ENCODE data around the gene FBN3. TPM values are rescaled to one million over a fixed set of nuclear protein-coding genes. Genes with fewer than 3 reads are reported as not detected.

The FBN3 gene
- total and polyA plus RNA-seq, 2 experiments from 2014 or later: 5.6 to 15.1 TPM

DNA sequence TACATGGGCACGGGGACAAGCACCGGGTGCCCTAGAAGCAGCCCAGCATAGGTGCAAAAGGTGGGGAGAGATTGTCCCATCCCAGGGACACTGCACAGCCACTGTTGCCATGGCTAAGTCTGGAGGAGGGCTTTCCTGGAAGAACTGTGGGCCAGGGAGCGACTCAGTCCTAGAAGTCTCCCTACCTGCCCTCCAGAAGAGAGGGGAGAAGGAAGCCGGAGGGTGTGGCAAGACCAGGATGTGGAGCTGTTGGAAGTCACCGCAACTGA is 2.3 kb upstream of the FBN3 start:
- no peaks in the 10 kb centered on the region for H3K9me3 ChIP-seq (ENCODE audit: low read depth)
- DNase-seq (ENCODE audit: low read depth in 1 of 2, low spot score in 1 of 2): no peak
- H3K27ac ChIP-seq: no peak overlapping the region
- H3K36me3 ChIP-seq: no peaks in the 10 kb centered on the region
- H3K4me1 ChIP-seq (ENCODE audit: low read depth): no peaks in the 10 kb centered on the region
- no peaks in the 10 kb centered on the region for H3K27me3 ChIP-seq
- H3K4me3 ChIP-seq: no peak overlapping the region
- TF ChIP-seq, protein P1, sequence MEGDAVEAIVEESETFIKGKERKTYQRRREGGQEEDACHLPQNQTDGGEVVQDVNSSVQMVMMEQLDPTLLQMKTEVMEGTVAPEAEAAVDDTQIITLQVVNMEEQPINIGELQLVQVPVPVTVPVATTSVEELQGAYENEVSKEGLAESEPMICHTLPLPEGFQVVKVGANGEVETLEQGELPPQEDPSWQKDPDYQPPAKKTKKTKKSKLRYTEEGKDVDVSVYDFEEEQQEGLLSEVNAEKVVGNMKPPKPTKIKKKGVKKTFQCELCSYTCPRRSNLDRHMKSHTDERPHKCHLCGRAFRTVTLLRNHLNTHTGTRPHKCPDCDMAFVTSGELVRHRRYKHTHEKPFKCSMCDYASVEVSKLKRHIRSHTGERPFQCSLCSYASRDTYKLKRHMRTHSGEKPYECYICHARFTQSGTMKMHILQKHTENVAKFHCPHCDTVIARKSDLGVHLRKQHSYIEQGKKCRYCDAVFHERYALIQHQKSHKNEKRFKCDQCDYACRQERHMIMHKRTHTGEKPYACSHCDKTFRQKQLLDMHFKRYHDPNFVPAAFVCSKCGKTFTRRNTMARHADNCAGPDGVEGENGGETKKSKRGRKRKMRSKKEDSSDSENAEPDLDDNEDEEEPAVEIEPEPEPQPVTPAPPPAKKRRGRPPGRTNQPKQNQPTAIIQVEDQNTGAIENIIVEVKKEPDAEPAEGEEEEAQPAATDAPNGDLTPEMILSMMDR (IDR thresholded peaks at IDR 0.05; ENCODE audit: low read depth, low read length): no peak

DNA sequence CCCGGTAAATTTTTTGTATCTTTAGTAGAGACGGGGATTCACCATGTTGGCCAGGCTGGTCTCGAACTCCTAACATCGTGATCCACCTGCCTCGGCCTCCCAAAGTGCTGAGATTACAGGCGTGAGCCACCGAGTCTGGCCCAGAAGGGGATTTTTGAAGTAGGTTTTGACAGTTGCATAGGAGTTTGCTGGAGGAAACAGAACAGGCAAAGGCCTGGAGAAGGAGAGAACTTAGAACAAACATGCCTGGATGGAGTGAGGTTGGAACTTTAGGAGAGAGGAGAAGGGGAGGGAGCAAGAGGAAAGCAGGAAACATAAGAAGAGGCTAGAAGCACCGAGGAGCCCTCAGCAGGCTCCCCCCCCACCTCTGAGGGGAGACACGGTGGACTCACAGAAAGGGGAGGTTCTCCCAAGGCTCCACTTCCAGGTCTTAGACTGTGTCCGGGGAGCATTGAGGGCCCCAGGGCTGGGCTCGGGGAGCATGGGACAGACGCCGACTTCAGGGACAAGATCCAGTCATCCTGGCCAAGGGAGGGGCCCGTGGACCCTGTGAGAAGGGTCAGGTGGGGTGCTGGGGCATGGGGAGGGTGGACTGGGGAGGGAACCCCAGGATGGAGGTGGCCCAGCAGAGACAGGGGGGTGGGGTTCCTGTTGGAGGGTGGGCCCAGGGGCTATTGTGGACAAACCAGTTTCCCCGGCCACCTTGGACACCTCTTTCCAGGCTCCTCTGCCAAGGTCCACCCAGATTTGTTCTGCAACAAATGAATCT is 1.8 kb upstream of the FBN3 start:
- H3K9me3 ChIP-seq (ENCODE audit: low read depth): no peaks in the 10 kb centered on the region
- no peak overlapping the region for H3K4me3 ChIP-seq
- H3K36me3 ChIP-seq: no peaks in the 10 kb centered on the region
- H3K27me3 ChIP-seq: no peaks in the 10 kb centered on the region
- no peak for DNase-seq (ENCODE audit: low read depth in 1 of 2, low spot score in 1 of 2)
- TF ChIP-seq, protein P1 (IDR thresholded peaks at IDR 0.05; ENCODE audit: low read depth, low read length): no peak
- no peak overlapping the region for H3K27ac ChIP-seq
- H3K4me1 ChIP-seq (ENCODE audit: low read depth): no peaks in the 10 kb centered on the region

DNA sequence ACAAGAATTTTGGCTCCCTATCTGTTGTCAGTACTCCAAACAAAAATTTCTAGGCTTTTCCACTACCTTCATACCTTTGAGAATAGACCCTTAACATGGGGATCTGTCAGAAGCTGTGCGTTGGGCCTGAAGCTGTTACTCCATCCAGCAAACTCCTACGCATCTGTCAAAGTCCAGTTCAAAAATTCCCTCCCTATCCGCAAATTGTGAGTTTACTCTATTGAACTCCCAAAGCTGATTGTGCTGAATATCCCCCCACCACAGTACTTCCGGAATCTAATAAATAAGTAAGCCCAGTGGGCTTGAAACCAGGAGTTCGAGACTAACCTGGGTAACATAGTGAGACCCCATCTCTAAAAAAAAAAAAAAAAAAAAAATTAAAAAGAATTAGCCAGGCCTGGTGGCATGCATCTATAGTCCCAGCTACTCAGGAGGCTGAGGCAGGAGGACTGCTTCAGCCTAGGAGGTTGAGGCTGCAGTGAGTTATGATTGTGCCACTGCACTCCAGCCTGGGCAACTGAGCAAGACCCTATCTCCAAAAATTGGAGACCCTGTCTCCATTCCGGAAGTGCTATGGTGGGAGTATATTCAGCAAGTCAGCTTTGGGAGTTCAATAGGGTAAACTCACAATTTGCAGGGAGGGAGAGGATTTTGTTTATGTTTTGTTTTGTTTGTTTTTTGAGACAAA is 930 bp upstream of the FBN3 start:
- Histone ChIP-seq H3K9me3 (ENCODE audit: low read depth) (no peaks in the 10 kb centered on the region), H3K4me1 (ENCODE audit: low read depth) (no peaks in the 10 kb centered on the region), H3K4me3 (no peak overlapping the region), H3K27me3 (no peaks in the 10 kb centered on the region), H3K36me3 (no peaks in the 10 kb centered on the region), H3K27ac (no peak overlapping the region)
- TF ChIP-seq, protein P1 (IDR thresholded peaks at IDR 0.05; ENCODE audit: low read depth, low read length): no peak
- DNase-seq (ENCODE audit: low read depth in 1 of 2, low spot score in 1 of 2): no peak

DNA sequence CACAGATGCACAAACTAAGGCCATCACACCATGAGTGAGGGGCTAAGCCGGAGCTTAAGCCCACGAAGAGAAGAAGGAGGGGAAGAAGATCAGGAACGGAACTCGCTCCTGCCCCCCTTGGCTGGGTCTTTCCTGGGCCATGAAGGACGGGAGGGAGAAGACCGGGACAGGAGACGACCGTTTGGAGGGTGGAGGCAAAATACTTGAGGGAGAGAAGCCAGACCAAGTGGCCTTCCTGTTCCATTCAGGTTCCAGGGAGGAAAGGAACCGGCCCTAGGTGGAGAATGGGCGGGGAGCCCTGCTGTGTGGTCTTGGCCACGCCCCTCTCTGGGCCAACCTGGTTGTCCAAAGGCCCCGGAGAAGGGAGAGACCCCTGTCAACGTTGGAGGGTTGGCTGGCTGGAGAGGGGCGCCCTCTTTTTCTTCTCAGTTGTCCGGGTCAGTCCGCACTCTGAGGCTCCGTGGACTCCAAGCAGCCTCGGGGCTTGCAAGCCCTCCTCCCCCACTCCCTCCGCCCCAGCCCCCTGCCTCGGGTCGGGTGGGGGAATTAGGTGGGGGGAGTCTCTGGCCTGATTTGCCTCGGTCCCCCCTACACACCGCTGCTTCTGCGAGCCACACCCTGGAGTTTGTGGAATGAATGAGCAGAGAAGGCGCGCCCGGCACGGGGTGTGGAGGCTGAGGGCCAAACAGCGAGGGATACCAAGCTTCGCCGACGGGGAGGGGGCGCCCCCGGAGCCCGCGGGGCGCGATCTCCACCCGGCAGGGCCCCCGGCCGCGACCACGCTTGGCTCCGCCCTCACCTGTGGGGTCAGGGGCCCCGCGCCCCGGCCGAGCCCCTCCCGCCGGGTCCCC is 757 bp downstream of the FBN3 start:
- TF ChIP-seq, protein P1 (IDR thresholded peaks at IDR 0.05; ENCODE audit: low read depth, low read length): no peak
- Histone ChIP-seq H3K27me3 (no peaks in the 10 kb centered on the region), H3K4me1 (ENCODE audit: low read depth) (no peaks in the 10 kb centered on the region), H3K4me3 (peak overlapping the region; percentile 55), H3K9me3 (ENCODE audit: low read depth) (no peaks in the 10 kb centered on the region), H3K27ac (no peak overlapping the region), H3K36me3 (no peaks in the 10 kb centered on the region)
- peak in 1 of 2 donors; percentile 67 for DNase-seq (ENCODE audit: low read depth in 1 of 2, low spot score in 1 of 2)

DNA sequence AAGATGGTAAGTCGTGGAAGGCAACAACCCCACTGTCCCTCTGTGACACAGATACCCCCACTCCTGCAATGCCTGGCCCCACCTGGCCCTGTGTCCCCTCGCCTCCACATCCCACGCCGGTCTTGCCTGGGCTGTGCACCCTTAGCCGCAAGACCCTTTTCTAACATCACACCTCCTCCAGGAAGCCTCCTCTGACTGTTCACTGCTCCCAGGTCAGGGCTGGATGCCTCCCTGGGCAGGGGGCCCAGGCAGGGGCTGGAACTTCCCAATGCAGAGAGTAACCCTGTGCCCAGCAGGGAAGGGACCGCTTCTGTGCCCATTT is 1.3 kb downstream of the FBN3 start:
- no peaks in the 10 kb centered on the region for H3K36me3 ChIP-seq
- no peak for DNase-seq (ENCODE audit: low read depth in 1 of 2, low spot score in 1 of 2)
- no peaks in the 10 kb centered on the region for H3K4me1 ChIP-seq (ENCODE audit: low read depth)
- TF ChIP-seq, protein P1 (IDR thresholded peaks at IDR 0.05; ENCODE audit: low read depth, low read length): no peak
- H3K9me3 ChIP-seq (ENCODE audit: low read depth): no peaks in the 10 kb centered on the region
- H3K27me3 ChIP-seq: no peaks in the 10 kb centered on the region
- no peak overlapping the region for H3K4me3 ChIP-seq
- H3K27ac ChIP-seq: no peak overlapping the region

All from cardiac muscle cell (in vitro differentiated cells and primary cell).